NCI-H510A treated with DMSO at 0.1 percent for 48 hours (cell line): ENCODE results near the gene IL9.
A peak's percentile ranks its signal among the peaks of the same experiment; 100 is the strongest.

Experiments used
- DNase-seq: peaks from one replicate; lab custom pipeline; 2025; lab: John Stamatoyannopoulos, UW

Gene IL9

DNA sequence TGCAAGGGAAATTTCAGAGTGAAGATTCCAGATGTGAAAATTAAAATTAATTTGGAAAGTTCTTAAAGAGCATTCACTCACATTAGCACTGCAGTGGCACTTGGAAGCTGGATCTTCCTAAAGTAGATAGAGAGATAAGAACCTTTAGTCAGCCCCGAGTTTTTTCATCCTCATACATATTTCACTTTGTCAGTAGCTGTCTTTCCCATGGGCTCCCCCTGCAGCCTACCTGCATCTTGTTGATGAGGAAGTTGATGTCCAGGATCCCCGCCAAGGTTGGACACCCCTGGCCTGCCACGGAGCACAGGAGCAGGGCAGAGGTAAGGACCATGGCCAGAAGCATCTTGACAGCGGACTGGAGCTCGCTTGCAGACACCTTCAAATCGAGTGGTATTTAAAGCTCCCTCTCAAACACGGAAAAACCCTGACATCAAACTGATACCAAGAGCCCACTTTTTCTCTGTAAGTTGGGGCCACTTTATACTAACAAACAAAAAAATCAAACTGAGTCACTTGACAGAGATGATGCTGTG, at the start of gene IL9:
Gene IL9 (minus strand): TSS at position 368 of the 533 bp plus-strand sequence. CDS start 25 bp downstream, at position 343.
- DNase-seq: no peak

DNA sequence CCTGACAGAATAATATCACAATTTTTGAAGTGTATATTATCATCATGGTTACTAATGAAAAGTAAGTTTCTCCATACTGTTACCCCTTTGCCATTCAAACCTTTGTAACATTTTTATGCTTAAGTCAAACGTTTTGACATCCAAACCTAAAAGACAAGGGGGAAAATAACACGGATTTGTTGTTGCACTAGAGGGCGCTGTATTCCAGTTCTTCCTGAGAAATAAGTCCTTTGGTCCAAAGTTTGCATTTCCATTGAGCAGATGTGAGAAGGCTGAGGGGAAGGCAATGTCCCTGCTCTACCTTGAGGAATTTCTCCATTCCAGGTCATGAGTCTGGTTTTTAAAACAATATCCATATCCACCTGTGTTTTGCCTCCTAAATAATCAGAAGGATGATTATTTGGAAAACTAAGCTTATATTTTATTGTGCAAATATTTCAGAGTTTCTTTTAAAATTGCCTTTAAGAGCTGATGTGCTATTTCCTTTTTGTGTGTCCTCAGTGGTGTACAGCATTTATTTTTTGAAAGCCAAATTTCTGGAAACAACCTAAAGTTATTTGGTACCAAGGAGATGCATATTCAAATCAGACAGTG, 49.4 kb upstream of the IL9 start:
- DNase-seq: peak; percentile 65

DNA sequence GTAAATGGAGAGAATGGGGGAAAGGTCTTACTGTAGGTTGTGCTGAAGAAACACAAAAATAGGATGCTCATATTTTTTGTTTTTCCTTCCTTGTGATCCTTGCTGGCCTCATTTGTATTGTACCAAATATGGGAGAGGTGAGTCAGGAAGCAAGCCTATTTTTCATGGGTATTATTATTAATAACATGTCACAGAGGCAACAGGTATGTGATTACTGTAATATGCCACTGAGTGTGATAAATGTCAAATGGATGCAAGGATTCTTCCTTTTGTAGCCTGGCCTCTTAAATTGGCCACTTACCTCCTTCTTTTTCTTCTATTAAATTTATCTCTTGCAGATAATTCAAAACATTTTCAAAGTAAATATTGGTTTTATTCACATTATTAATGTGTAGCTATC, 48.9 kb upstream of the IL9 start:
- no peak for DNase-seq

DNA sequence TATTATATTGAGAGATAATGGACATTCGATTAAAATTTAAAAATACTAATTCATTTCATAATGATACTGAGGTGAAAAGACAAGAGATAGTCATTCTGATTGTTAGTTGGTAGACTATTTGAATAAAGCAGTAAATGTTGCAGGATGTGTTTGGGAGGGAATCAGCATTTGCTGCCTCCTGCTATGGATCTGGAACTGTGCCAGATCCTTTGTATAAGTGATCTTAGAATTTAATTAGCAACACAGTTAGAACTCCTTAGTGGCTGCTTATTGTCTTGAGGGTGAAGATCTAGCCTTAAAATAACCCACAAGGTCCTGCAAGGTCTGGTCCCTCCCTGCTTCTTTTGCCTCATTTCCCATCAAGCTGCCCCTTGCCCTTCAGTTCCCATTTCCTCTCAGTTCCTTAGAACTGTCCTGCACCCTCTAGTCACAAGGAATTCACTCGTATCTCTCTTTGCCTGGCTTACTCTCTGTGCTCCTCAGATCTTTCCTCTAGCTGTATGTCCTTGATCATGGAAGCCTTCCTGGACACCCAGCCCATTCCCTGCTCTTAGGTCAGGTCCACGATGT, 46.6 kb upstream of the IL9 start:
- no peak for DNase-seq

DNA sequence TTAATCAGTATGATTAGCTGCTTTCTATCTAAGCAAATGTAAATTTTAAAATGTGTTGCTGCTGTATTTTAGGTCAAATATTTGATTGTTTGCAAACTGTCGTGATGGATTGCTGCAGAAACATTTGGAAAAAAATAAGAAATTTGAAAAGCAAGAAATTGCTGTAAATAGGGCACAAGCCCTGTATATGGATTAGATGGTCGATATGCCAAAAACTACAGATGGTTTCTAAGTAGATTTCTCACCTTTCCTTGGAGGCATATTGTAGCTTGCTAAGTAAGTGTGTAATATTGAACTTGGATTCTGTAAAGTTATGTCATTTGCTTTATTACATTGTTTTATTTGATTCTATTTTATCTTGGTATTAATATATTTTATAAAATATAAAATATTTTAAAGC, 46.1 kb upstream of the IL9 start:
- DNase-seq: no peak

DNA sequence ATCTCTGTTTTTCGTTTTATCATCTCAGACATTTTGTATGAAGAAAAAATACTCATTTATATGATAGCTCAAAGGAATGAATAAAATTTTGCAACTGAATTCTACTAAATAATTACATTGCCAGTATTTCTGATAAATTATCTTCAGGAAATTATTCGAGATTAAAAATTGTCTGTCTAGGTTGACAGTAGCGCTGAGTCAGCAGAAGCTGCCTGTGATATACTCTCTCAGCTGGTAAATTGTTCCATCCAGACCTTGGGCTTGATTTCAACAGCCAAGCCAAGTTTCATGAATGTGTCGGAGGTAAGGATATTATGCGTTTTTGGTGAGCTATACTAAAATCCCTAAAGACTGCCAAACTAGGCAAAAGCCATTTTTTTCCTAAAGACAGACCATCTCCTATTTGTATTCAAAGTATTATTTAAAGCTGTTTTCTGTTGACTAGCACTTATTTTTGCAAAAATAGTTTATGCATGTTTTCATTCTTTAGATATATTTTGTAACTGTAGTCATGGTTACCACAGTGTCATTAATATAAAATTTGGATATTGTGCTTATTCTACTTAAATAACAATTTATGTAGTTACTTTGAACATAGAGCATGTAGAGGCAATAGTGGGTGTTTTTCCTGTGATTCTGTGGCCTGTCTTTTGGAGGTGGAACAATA, 41.7 kb upstream of the IL9 start:
- no peak for DNase-seq

DNA sequence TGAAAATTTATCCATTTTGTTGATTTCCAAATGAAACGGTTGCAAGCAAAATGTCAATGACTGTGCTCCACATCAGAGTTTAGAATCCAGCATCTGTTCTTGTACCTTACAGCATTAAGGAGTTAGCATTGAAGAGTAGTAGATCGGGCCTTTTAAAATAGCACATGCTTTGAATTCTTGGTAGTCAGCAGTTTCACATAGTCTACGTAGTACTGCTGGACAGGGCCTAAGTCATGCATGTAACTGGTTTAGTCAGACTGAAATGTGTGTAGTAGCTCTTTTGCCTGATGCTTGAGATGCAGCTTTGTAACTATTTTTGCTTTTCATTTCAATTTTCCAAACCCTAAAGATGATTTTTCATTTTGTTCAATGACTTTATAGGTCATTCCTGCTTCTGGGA, 39.3 kb upstream of the IL9 start:
- no peak for DNase-seq

DNA sequence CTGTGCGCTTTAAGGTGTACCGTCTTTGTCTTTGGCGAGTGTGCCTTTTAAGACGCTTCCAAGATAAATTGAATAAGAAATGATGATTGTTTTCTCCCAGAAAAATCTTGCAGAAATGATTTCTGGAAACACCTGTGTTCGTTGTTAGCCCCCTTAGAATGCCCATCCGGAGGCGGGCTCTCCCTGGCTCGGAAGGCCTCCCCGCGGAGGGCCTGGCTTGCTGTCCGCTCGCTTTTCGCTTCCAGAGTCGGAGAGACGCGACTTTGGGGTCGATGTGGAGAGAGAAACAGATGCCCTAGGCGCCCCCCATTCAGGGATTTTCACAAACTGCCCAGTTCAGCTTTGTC, 35.3 kb upstream of the IL9 start:
- no peak for DNase-seq

DNA sequence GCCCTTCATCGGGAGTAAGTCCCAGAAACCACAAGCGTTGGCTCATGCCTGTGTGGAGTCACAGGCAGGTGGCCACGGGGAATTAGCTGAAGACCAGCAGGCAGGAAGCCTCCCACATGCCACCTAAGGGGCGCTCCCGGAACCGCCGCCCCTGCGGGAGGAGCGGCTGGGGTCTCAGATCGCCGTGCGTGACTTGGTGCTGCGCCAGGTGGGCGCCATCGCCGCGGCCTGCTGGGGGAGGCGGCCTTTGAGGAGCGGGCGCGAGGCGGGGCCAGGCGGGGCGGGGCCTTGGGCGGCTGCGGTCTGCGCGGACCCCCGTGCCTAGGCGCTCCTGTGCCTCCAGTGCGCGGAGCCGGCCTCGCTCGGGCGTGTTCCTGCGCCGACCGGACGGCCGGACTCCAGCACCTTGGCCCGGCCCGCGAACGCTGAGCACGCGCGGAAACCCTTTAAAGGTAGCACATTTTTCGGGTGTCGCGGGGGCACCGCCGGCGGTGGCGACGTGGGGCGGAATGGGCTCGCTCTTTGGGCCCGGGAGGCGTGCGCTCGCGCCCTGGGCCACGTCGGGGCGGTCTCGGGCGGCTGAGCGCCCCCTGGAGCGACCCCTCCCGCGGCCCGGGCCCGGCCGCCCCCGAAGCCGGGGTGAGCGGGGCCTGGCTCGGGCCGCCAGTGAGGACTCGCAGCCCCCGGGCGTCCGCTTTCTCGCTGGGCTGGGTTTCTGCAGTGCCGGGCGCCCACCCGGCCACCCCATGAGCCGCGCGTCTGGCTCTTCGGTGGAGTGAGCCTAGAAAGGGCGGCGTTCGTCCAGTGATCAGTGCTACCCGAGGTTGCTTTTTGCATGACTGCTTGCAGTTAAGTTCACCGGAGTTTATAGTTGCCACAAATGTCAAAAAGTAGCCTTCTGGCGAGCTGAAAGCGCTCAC, 34.6 kb upstream of the IL9 start:
- no peak for DNase-seq

DNA sequence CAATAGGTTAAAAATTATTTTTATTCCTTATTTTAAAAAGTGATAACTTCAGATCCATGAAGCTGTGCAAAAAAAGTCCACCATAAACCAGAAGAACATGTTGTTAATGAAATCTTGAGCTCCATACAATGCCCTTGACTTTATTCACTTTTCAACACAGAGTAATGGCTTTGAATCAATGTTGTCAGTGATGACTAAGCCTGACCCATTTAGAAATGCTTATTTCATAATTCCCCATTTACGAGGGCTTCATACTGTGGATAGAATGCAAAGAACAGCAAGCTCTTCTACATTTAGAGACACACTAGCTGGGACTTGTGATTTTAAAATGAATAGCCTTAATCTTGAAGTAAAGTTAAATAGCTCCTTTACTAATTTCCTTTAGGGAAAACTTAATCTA, 25.7 kb upstream of the IL9 start:
- DNase-seq: no peak

DNA sequence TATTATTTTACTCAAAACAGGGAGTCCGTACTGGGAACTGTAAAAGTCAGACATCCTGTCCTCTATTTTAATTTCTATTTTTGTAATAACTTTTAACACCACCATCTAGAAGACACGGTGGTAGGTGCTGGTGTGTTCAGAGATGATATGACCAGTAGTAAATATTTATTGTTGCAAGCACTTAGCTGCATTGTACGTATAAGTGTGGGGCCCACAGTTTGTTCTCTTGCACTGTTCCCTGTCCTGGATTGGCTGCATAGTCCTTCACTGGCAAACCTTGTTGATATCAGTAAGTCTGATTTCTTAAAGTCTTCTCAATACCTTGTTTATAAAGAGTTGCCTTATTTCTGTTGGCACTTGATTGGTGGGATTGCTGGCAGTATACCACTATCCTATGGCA, 24.6 kb upstream of the IL9 start:
- no peak for DNase-seq

DNA sequence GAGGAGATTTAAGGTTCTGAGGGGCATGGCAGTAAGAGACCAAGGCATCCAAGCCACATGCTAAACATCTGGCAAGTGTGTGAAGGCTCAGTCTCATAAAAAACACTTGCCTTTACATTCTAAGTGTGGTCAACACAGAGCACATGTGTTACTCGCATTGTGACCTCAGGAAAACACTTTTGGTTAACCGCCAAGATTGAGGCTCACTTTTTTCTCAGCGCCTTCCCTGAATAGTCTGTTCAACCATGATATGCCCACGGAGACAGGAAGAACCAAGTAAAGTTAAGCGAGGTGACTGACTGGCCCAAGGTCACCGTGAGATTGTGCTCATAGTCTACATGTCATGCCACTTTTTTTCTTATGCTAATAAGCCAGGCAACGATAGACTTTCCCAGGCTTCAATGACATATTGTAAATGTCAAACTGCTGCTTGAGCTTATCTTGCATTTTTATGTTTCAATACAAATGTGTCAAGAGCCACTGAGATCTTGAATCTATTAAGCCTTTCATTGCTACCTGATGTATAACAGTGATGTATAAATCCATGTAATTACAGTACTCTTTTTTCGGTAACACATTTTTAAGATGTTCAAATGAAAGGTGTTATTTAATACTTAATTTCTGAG, 21.1 kb upstream of the IL9 start:
- DNase-seq: no peak

DNA sequence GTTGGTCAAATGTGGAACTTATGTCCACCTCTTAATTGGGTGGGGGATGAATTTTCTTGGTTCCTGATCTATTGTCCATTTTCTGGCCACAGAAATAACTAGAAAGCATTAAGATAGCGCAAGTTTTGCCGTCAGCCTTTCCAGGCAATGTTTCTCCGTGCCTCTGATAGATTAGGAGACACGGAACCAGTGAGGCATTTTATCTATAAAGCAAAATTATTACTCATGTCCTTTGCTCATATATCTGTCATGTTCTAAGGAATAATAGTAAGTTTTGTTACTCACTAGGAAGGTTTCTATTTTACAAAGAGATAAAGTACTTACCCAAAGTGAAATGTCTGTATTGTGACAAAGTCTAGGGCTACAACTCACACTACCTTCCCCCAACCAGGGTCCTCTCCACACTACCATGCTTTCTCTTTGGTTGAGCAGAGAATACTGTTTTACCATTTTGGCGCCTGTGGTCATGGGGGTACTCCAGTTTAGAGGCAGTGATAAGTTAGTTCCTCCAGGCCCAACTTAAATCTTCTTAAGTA, 19.9 kb upstream of the IL9 start:
- no peak for DNase-seq

DNA sequence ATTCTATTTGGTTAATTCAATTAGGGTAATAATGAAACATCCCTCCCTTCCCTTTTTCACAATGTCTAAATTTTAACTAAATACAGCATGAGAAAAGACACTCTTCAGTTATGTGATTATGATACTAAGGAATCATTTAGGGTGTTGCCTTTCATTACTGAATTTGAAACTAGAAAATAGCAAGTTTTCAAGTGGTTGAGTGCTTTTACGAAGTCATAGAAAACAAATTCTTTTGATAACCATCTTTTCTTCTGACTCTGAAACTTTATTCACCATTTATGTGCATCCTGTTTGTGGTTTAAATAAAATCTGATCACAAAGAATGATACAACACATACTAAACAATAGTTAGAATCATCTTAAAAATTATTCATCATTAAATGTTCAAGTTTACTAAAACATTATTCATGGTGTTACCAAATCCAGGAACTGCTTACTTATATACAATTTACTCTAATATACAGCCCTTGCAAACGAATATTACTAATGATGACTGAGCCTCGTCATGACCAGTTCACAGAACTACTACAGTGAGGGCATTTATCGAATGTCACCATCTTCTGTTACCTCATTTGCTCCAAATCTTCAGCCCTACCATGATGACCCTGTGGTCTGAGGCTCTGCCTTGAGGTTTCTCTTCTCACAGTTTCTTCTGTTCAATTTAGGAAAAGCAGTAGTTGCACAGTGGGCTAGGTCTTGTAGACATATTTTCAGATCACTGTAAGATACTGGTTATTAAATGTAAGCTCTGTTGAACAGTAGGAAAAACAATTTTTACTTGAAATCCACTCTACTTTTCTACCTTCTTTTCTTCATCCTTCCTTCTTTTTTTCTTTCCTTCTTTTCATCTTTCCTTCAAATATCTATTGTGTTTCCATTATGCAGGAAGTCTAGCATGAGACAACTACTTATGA, 18.3 kb upstream of the IL9 start:
- no peak for DNase-seq

DNA sequence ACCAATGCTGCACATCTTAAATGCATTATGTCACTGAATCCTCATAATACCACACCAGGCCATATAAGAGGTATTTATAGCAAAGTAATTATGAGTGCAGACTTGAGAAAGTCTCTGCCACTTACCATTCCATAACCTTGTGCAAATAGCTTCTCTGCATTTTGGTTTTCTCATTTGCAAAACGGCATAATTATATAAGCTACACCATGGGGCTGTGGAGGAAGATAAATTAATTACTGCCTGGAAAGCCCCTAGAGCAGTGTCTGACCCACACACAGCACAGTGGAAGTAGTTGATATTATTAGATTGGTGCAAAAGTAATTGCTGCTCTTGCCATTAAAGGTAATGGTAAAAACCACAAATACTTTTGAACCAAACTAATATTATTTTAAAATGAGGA, 9.5 kb upstream of the IL9 start:
- no peak for DNase-seq

DNA sequence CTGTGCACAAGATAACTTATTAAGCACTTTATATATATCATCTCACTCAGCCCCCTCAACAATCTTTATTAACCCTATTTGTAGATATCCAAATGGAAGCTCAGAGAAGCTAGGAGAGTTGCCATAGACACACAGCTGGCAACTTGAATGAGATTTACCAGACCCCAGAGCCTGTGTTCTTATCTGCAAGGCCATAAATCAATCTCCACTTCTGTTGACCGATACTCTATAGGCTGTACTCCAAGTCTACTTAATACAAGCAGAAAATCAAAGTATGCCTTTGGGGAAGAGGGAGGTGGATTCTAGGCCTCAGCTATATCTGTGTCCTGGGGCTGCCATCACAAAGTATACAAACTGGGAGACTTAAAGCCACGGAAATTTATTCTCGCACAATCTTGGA, 6.0 kb upstream of the IL9 start:
- DNase-seq: no peak

DNA sequence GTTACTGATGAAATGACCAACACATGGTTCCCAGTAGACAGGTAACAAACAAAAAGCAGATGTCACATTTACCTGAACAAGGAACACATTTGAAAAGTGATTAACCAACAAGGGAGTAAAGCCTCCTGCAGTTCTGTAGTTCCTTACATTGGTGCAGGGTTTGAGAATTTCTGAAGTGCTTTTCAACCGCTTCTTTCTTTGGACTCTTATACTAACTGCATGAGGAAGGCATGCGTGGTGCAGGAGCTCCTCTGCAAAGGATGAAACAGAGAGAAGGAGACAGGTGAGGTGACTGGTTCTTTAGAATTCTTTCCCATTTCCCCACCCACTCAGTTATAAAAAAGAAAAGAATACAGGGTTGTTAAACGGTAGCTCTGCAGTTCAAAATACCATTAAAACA, 4.6 kb upstream of the IL9 start:
- no peak for DNase-seq

DNA sequence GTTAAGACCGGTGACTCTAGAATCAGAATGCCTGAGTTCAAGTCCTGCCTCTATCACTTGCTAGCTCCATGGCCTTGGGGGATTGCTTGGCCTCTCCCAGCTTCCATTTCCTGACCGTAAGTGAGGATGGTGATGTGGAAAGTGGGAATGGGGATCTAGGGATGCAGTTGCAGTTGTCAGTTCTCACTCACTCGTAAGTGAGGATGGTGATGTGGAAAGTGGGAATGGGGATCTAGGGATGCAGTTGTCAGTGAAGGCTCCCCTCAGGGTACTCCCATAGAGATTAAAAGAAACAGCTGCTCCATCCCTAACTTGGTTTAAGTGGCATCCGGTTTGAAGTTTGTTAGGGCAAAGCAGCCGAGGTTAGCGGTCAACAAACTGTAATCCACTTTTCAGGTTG, 3.0 kb upstream of the IL9 start:
- no peak for DNase-seq

DNA sequence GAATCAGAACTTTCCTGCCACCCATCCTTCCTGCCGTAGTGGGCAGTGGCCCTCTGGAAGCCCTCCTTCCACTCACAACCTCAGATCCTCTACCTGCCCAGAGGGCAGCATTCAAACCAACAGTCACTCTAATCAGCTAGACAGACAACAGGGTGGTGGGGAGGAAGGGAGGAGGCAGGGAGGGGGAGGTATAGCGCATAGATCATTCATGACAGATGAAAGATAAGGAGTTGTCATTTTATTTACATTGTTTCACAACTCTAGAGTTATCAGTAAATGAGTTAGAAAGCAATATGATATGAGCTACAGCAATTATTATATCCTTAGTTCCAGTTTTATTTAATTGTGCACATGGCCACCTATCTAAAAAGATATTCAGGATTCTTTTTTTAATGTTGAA, 852 bp downstream of the IL9 start:
- no peak for DNase-seq

DNA sequence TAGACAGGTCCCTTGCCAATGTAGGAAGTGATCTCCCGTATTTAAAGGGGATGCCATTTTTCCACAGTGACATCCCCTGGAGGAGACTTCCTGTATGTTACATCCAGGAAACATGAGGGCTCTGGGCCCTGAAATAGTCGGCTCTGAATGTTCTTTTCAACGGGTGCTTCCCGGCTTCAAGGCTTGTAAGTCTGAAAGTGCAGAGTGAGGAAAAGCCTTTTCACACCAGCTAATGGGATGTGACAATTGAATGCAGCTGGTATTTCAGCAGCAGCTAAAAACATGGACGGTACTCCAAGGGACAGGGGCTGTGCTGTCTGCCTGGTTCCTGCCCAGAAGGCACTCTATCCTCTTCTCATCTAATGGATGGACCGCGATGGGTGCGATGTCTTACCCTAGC, 1.4 kb downstream of the IL9 start:
- no peak for DNase-seq

DNA sequence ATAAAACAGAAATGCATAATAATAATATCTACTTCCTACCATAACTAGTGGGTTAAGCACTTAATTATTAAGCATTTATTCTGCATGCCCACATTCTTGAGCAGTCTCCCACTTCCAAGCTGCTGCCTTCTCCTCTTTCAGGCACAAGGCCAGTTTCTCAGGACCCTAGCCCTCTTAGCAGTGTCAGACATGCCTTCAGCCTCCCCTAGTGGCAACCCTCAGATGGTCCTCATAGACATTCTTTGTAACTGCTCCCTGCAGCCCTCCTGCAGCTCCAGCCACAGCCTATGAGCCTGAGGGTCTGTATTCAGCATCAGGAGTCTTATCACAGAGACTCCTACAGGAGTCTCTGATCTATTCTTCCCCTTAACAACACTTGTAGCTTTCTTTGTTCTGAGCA, 3.9 kb downstream of the IL9 start:
- no peak for DNase-seq
